BLaER1 treated with 17β-estradiol and CSF1 and Interleukin-3, amounts not matched to agents 10 nM and 100 nM (cell line): ENCODE results near the gene TTC22.

Experiments
- H3K27ac ChIP-seq, 11 experiments: shearing (Covaris generic); formaldehyde crosslinking; 2 replicates each; pipeline ENCODE4 v1.8.1; 2022
- H3K27me3 ChIP-seq, 11 experiments: shearing (Covaris generic); formaldehyde crosslinking; 2 replicates each; pipeline ENCODE4 v1.8.1; 2022
- H3K36me3 ChIP-seq, 11 experiments: shearing (Covaris generic); formaldehyde crosslinking; 2 replicates each; pipeline ENCODE4 v1.8.1; 2022
- H3K4me1 ChIP-seq, 10 experiments: shearing (Covaris generic); formaldehyde crosslinking; 2 replicates each; pipeline ENCODE4 v1.8.1; 2022
- H3K4me2 ChIP-seq, 11 experiments: shearing (Covaris generic); formaldehyde crosslinking; 2 replicates each; pipeline ENCODE4 v1.8.1; 2022
- H3K4me3 ChIP-seq, 10 experiments: shearing (Covaris generic); formaldehyde crosslinking; 2 replicates each; pipeline ENCODE4 v1.8.1; 2022
- H3K9ac ChIP-seq, 11 experiments: shearing (Covaris generic); formaldehyde crosslinking; 2 replicates each; pipeline ENCODE4 v1.8.1; 2022
- H3K9me3 ChIP-seq, 11 experiments: shearing (Covaris generic); formaldehyde crosslinking; replicated peaks in 1 of 11; 2 replicates each; pipeline ENCODE4 v1.8.1; 2022
- H4K20me1 ChIP-seq, 11 experiments: shearing (Covaris generic); formaldehyde crosslinking; 2 replicates each; pipeline ENCODE4 v1.8.1; 2022
- Cebpa-rat ChIP-seq, 11 experiments: shearing (Covaris generic); IDR thresholded peaks; 2 replicates each; pipeline ENCODE4 v1.8.1; 2022

TTC22 gene

GRCh38 chr1:54835970-54836369 lies 34.8 kb upstream of the TTC22 start:
- no peaks in the 10 kb centered on the region for H3K27me3 ChIP-seq
- no peak overlapping the region for H3K4me2 ChIP-seq
- TF ChIP-seq Cebpa-rat (IDR thresholded peaks at IDR 0.05) = no peak
- no peak overlapping the region for H3K9ac ChIP-seq
- H3K36me3 ChIP-seq = no peaks in the 10 kb centered on the region
- no peak overlapping the region for H3K27ac ChIP-seq
- no peak overlapping the region for H3K4me3 ChIP-seq
- H4K20me1 ChIP-seq = no peaks in the 10 kb centered on the region
- H3K4me1 ChIP-seq = no peaks in the 10 kb centered on the region
- peaks cover 3 to 19% (median 10%) of the 10 kb centered on the region in 11 experiments; a peak in 17 of 22 replicates for H3K9me3 ChIP-seq

GRCh38 chr1:54835131-54835898 lies 34.2 kb upstream of the TTC22 start:
- H4K20me1 ChIP-seq = no peaks in the 10 kb centered on the region
- no peak for TF ChIP-seq Cebpa-rat (IDR thresholded peaks at IDR 0.05)
- H3K27ac ChIP-seq = no peak overlapping the region
- H3K9ac ChIP-seq = no peak overlapping the region
- H3K4me3 ChIP-seq = no peak overlapping the region
- peaks cover 9 to 25% (median 17%) of the 10 kb centered on the region in 11 experiments; a peak in 17 of 22 replicates for H3K9me3 ChIP-seq
- H3K4me2 ChIP-seq = no peak overlapping the region
- no peaks in the 10 kb centered on the region for H3K4me1 ChIP-seq
- H3K36me3 ChIP-seq = no peaks in the 10 kb centered on the region
- H3K27me3 ChIP-seq = no peaks in the 10 kb centered on the region

GRCh38 chr1:54834007-54834541 lies 33.0 kb upstream of the TTC22 start:
- TF ChIP-seq Cebpa-rat (IDR thresholded peaks at IDR 0.05) = no peak
- H3K4me3 ChIP-seq = no peak overlapping the region
- no peaks in the 10 kb centered on the region for H3K27me3 ChIP-seq
- H4K20me1 ChIP-seq = no peaks in the 10 kb centered on the region
- H3K36me3 ChIP-seq = no peaks in the 10 kb centered on the region
- H3K9ac ChIP-seq = no peak overlapping the region
- peaks cover 13 to 34% (median 20%) of the 10 kb centered on the region in 11 experiments; a peak in 18 of 22 replicates for H3K9me3 ChIP-seq
- H3K4me2 ChIP-seq = no peak overlapping the region
- H3K27ac ChIP-seq = no peak overlapping the region
- no peaks in the 10 kb centered on the region for H3K4me1 ChIP-seq

- no peak for TF ChIP-seq Cebpa-rat (IDR thresholded peaks at IDR 0.05)
- Histone ChIP-seq H3K4me1 (no peaks in the 10 kb centered on the region), H3K4me3 (no peak overlapping the region), H3K27ac (no peak overlapping the region), H3K4me2 (no peak overlapping the region), H3K9ac (no peak overlapping the region), H3K9me3 (peaks cover 22 to 43% (median 30%) of the 10 kb centered on the region in 11 experiments), H3K27me3 (no peaks in the 10 kb centered on the region), H3K36me3 (no peaks in the 10 kb centered on the region), H4K20me1 (no peaks in the 10 kb centered on the region)
Measured at GRCh38 chr1:54833121-54833520, 32.0 kb upstream of the TTC22 start.

GRCh38 chr1:54826226-54826816 lies 25.2 kb upstream of the TTC22 start:
- Histone ChIP-seq H3K9me3 (peaks cover 68 to 83% (median 77%) of the 10 kb centered on the region in 11 experiments), H3K36me3 (peaks cover 0 to 5% (median 0%) of the 10 kb centered on the region in 11 experiments; a peak in 1 of 22 replicates)

GRCh38 chr1:54825696-54826095 lies 24.6 kb upstream of the TTC22 start:
- Histone ChIP-seq H3K4me3 (no peak overlapping the region), H3K27ac (no peak overlapping the region), H3K9me3 (peaks cover 62 to 76% (median 71%) of the 10 kb centered on the region in 11 experiments), H3K27me3 (no peaks in the 10 kb centered on the region), H4K20me1 (no peaks in the 10 kb centered on the region), H3K4me1 (no peaks in the 10 kb centered on the region), H3K9ac (no peak overlapping the region), H3K4me2 (no peak overlapping the region), H3K36me3 (peaks cover 0 to 5% (median 0%) of the 10 kb centered on the region in 11 experiments; a peak in 1 of 22 replicates)
- no peak for TF ChIP-seq Cebpa-rat (IDR thresholded peaks at IDR 0.05)

More at GRCh38 chr1:54826226-54826816, 25.2 kb upstream of the TTC22 start:
- no peaks in the 10 kb centered on the region for H4K20me1 ChIP-seq
- H3K27ac ChIP-seq = no peak overlapping the region
- H3K4me2 ChIP-seq = no peak overlapping the region
- TF ChIP-seq Cebpa-rat (IDR thresholded peaks at IDR 0.05) = no peak
- H3K4me1 ChIP-seq = no peaks in the 10 kb centered on the region
- no peak overlapping the region for H3K9ac ChIP-seq
- H3K4me3 ChIP-seq = no peak overlapping the region
- H3K27me3 ChIP-seq = no peaks in the 10 kb centered on the region

GRCh38 chr1:54823670-54824069 lies 22.5 kb upstream of the TTC22 start:
- peaks cover 0 to 5% (median 0%) of the 10 kb centered on the region in 11 experiments; a peak in 1 of 22 replicates for H3K36me3 ChIP-seq

GRCh38 chr1:54819733-54820132 lies 18.6 kb upstream of the TTC22 start:
- Histone ChIP-seq H3K4me1 (peaks cover 6 to 17% (median 12%) of the 10 kb centered on the region in 10 experiments; a peak in 17 of 20 replicates), H3K4me2 (no peak overlapping the region), H3K27ac (no peak overlapping the region), H4K20me1 (no peaks in the 10 kb centered on the region), H3K36me3 (peaks cover 0 to 5% (median 0%) of the 10 kb centered on the region in 11 experiments; a peak in 1 of 22 replicates), H3K4me3 (no peak overlapping the region), H3K9me3 (peaks cover 16 to 25% (median 19%) of the 10 kb centered on the region in 11 experiments), H3K27me3 (no peaks in the 10 kb centered on the region), H3K9ac (no peak overlapping the region)
- TF ChIP-seq Cebpa-rat (IDR thresholded peaks at IDR 0.05) = no peak

More at GRCh38 chr1:54823670-54824069, 22.5 kb upstream of the TTC22 start:
- no peaks in the 10 kb centered on the region for H3K27me3 ChIP-seq
- H4K20me1 ChIP-seq = no peaks in the 10 kb centered on the region
- H3K27ac ChIP-seq = no peak overlapping the region
- TF ChIP-seq Cebpa-rat (IDR thresholded peaks at IDR 0.05) = no peak
- H3K4me3 ChIP-seq = no peak overlapping the region
- H3K9ac ChIP-seq = no peak overlapping the region
- no peak overlapping the region for H3K4me2 ChIP-seq
- H3K4me1 ChIP-seq = peaks cover under 1 to 3% (median 1%) of the 10 kb centered on the region in 10 experiments; a peak in 14 of 20 replicates
- H3K9me3 ChIP-seq = peaks cover 46 to 65% (median 57%) of the 10 kb centered on the region in 11 experiments

GRCh38 chr1:54819195-54819536 lies 18.0 kb upstream of the TTC22 start:
- Histone ChIP-seq H3K4me3 (no peak overlapping the region), H3K9ac (no peak overlapping the region), H3K27me3 (no peaks in the 10 kb centered on the region), H3K4me1 (peaks cover 6 to 17% (median 12%) of the 10 kb centered on the region in 10 experiments; a peak in 17 of 20 replicates), H3K36me3 (peaks cover 0 to 4% (median 0%) of the 10 kb centered on the region in 11 experiments; a peak in 1 of 22 replicates), H3K4me2 (no peak overlapping the region), H4K20me1 (no peaks in the 10 kb centered on the region), H3K27ac (no peak overlapping the region), H3K9me3 (peaks cover 11 to 20% (median 14%) of the 10 kb centered on the region in 11 experiments)
- TF ChIP-seq Cebpa-rat (IDR thresholded peaks at IDR 0.05) = no peak
